GM13976 (cell line): ENCODE results near the gene PCNX1.

ENCODE experiments used
- DNase-seq: peaks from one replicate; pipeline ENCODE4 v3.0.0; 2012; ENCODE audit warnings: low spot score
- in situ Hi-C: fragments of 300-500 bp; cut with MboI; formaldehyde crosslinking; loops from one replicate; pipeline ENCODE4 v1.12.0; 2022; ENCODE audit warnings: low sequenced_read_pairs, mixed read lengths, inconsistent platforms; ENCODE audit not compliant: unreplicated experiment
- TF ChIP-seq, protein P1 (sequence below): IDR thresholded peaks from 2 replicates; pipeline ENCODE4 v1.5.1; 2012; ENCODE audit warnings: borderline replicate concordance, mild to moderate bottlenecking; ENCODE audit not compliant: insufficient read depth; ENCODE audit errors: extremely low read depth, missing control alignments, control extremely low read depth

Gene PCNX1

DNA sequence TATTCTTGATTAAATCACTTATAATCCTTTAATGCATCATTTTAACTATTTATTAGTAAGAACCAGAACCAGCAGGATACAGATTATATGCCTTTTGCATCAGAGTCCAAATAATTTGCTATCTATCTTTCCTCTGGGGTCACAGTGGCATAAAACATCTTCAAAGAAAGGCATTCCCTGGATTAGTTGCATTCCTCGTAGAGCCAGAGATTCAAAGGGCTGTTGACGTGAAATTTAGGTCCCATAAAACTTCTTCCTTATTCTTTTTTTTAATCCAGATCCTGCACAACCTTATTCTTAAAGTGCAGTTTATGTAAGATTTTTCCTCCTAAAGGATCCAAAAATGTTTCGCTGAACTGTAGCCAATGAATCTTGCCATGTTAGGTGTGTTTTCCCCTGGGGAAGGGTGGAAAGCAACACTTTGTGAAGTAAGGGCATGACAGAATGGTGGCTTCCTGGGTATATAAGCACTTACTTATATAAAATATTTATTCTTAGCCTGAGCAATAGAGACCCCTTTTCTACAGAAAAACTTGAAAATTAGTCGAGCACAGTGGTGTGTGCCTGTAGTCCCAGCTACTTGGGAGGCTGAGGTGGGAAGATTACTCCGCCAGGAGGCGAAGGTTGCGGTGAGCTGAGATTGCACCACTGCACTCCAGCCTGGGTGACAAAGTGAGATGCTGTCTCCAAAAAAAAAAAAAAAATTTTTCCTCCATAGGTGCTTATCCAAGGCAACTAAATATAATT lies 208.7 kb downstream of the PCNX1 start:
- DNase-seq, result no peak
- TF ChIP-seq, protein P1, sequence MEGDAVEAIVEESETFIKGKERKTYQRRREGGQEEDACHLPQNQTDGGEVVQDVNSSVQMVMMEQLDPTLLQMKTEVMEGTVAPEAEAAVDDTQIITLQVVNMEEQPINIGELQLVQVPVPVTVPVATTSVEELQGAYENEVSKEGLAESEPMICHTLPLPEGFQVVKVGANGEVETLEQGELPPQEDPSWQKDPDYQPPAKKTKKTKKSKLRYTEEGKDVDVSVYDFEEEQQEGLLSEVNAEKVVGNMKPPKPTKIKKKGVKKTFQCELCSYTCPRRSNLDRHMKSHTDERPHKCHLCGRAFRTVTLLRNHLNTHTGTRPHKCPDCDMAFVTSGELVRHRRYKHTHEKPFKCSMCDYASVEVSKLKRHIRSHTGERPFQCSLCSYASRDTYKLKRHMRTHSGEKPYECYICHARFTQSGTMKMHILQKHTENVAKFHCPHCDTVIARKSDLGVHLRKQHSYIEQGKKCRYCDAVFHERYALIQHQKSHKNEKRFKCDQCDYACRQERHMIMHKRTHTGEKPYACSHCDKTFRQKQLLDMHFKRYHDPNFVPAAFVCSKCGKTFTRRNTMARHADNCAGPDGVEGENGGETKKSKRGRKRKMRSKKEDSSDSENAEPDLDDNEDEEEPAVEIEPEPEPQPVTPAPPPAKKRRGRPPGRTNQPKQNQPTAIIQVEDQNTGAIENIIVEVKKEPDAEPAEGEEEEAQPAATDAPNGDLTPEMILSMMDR, result no peak
- in situ Hi-C loops, result no loop called here

DNA sequence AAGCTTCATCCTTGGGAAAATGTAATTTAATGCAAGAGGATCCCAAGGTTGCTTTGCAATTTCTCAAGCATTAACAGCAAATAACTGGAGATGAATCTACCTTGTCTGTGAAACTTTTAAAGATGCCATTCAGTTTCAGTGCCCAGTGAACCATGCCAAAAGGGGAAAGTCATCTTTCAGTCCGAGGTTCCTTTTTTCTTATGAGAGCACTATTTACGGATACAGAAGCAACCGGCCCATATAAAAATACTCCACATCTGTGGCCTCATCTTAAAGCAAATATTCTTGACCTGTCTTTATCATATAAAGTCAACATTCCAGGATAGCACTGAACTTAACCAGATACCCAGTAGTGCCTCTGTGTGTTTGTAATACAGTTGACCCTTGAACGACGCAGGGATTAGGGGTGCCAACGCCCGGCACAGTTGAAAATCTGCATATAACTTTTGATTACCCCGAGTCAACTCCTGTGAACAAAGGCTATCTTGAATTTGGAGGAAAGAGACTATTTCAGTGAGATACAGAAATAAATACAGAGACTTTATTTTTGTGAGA lies 209.4 kb downstream of the PCNX1 start:
- in situ Hi-C loops, result no loop called here
- no peak for DNase-seq
- TF ChIP-seq, protein P1, result no peak

DNA sequence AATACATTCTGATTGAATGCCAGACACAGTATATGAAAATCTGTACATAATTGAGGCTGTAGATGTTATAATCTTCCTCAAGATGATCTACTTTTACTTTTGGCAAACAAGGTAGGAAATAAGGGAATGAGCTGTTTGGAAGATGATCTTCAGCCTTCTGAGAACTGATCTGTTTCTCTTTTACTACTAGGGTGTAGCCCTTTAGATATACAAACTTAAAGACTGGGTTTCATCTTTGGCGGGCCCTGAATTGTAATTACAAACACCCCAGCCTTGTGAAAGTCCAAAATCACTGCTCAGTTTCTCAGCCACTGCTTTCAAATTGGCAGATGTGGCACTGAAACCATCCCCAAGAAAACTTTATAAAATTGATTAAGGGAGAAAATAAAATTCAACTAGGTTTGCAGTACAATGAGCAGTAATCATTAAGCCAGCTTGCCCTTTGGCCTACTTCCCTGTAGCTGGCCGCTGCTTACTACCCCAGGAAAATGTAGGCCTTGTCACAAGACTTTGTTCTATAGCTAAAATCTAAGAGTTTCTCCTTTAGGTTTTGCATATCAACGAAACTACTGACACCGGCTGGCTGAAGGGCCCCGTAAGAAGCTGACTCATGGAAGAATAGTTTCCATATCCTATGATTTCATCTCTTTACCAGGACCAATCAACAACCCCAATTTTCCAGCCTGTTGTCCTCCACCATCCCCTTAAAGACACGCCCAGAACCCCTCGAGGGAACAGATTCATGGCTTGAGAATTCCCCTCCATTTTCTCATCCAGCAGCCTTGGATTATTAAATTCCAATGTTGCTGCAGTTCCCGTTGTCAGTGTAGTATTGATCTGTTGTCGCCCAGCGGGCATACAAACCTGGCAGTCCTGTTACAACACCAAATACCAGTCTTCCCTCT lies 210.8 kb downstream of the PCNX1 start:
- in situ Hi-C loops, result no loop called here
- TF ChIP-seq, protein P1, result no peak
- DNase-seq, result no peak

DNA sequence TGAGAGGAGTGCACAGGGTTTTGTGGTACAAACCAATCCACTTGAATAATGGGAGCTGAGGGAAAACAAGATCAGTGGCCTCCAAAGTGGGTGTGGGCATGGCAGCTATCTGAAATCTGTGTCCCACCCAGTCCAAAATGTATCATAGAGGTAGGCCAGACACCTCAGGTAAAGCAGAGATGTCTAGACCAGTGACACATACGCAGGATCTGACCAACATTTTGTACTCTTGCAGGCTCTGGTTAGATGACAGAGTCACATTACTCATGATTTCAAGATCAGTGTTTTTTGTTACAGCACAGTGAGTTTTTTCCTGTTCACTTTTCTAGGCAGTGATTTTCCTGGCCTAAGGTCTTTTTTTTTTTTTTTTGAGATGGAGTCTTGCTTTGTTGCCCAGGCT lies 211.8 kb downstream of the PCNX1 start:
- no peak for DNase-seq
- in situ Hi-C loops, result no loop called here
- TF ChIP-seq, protein P1, result no peak

- TF ChIP-seq, protein P1, result no peak
- DNase-seq, result no peak
- in situ Hi-C loops, result no loop called here
These were observed 212.6 kb downstream of the PCNX1 start for GRCh38 chr14:71119832-71120231.

DNA sequence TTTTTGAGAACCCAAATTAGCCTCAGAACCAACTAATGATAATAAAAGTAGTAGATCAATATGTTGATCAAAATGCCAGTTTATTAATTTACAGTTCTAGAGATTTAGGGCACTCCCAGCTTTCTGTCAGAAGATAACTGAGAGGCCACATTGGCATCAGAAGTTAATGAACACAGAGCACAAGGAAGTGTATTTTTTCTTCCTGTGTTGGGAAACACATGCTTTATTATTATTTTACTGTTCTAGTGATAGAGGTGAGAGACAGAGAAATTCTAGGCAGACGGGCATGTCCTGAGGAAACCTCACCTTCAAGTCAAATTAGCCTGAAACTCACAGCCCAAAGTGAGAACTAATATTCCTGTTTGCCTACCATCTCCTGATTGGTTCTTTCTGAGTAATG lies 213.7 kb downstream of the PCNX1 start:
- in situ Hi-C loops, result no loop called here
- TF ChIP-seq, protein P1, result no peak
- DNase-seq, result no peak
